NCI-H345 treated with DMSO at 0.1 percent for 48 hours (cell line): ENCODE data around the gene PROCA1.
A peak's percentile ranks its signal among the peaks of the same experiment; 100 is the strongest.
"Not testable (repeated sequence)": the region's sequence is repeated elsewhere in the genome, so short reads cannot be mapped to it uniquely, and the experiment has no call there.

Source experiments
- DNase-seq: peaks from one replicate; lab custom pipeline; 2025; ENCODE audit not compliant: unreplicated experiment; lab: John Stamatoyannopoulos, UW

Gene PROCA1

DNA sequence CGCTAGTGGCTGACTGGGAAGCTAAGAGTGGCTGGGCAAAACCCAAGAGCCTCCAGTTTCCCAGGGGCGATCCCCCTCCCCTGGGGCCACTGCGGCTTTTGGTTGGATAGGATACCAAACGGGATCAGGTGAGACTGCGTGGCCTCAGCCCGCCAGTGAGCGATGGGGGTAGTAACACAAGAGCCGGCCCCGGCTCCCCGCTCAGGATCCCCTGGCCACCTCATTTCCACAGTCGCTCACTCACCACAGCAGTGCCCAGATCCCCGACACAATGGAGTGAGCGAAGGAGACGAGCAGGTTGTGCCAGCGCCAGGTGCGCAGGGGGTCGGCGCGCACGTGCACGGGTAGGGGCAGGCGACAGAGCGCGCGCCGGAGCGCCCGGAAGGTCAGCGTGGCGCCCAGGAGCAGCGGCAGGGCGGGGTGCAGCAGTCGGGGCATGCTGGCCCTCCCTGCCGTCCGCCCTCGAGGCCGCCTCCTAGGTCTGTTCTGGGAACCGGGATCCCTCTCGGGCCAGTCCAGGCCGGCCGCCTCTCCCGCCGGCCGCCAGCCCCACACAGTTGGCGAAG, 14.1 kb upstream of the PROCA1 start:
- DNase-seq = peak; percentile 57

- DNase-seq = no peak
Observed at GRCh38 chr17:28725166-28725659, 13.5 kb upstream of the PROCA1 start.

- no peak for DNase-seq
Observed at GRCh38 chr17:28724500-28725165, 12.9 kb upstream of the PROCA1 start.

GRCh38 chr17:28723836-28724499, 12.3 kb upstream of the PROCA1 start:
- not testable (repeated sequence) for DNase-seq

- DNase-seq = no peak
Observed at GRCh38 chr17:28723159-28723835, 11.6 kb upstream of the PROCA1 start.

DNA sequence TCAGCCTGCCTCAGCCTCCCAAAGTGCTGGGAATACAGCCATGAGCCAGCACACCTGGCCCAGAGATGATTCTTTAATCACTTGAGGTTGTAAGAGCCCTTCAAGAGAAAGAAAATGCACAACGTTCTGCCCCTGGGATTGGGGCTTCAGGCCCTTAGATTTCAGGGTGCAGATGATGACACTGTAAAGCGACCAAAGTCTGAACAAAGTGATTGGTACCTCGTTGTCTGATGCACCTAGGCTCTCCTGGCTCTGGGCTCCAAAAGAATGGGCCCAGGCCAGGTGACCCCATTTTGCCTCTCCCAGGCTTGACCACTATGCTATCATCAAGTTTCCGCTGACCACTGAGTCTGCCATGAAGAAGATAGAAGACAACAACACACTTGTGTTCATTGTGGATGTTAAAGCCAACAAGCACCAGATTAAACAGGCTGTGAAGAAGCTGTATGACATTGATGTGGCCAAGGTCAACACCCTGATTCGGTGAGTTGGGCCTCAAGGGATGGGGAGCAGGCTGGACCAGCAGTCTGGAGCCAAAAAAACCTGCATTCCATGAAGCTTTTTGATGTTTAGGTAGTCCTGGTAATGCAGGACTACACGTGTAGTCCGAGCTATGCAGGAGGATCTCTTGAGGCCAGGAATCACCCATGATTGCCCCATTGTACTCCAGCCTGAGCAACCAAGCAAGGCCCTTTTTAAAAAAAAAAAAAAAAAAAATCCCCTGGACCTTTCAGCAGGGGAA, 10.9 kb upstream of the PROCA1 start:
- no peak for DNase-seq

DNA sequence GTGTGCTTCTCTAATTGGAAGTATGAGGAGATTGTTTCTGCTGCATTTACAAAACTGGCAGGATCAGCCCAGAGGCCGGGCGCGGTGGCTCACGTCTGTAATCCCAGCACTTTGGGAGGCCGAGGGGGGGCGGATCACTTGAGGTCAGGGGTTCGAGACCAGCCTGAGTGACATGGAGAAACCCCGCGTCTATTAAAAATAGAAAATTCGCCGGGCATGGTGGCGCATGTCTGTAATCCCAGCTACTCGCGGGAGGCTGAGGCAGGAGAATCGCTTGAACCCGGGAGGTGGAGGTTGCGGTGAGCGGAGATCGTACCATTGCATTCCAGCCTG, 9.3 kb upstream of the PROCA1 start:
- DNase-seq = not testable (repeated sequence)

- no peak for DNase-seq
Observed at GRCh38 chr17:28720247-28720996, 8.7 kb upstream of the PROCA1 start.

GRCh38 chr17:28719021-28719433, 7.3 kb upstream of the PROCA1 start:
- DNase-seq = no peak

GRCh38 chr17:28718333-28719020, 6.8 kb upstream of the PROCA1 start:
- DNase-seq = no peak

GRCh38 chr17:28717578-28718332, 6.1 kb upstream of the PROCA1 start, which contains the start of gene RAB34:
Gene RAB34 (minus strand): TSS chr17:28717868. CDS start chr17:28717266, 602 bp downstream.
- no peak for DNase-seq

GRCh38 chr17:28716740-28717577, 5.3 kb upstream of the PROCA1 start:
- DNase-seq = no peak

GRCh38 chr17:28715217-28715616, 3.5 kb upstream of the PROCA1 start:
- no peak for DNase-seq

- no peak for DNase-seq
Observed at GRCh38 chr17:28714281-28714680, 2.6 kb upstream of the PROCA1 start.

DNA sequence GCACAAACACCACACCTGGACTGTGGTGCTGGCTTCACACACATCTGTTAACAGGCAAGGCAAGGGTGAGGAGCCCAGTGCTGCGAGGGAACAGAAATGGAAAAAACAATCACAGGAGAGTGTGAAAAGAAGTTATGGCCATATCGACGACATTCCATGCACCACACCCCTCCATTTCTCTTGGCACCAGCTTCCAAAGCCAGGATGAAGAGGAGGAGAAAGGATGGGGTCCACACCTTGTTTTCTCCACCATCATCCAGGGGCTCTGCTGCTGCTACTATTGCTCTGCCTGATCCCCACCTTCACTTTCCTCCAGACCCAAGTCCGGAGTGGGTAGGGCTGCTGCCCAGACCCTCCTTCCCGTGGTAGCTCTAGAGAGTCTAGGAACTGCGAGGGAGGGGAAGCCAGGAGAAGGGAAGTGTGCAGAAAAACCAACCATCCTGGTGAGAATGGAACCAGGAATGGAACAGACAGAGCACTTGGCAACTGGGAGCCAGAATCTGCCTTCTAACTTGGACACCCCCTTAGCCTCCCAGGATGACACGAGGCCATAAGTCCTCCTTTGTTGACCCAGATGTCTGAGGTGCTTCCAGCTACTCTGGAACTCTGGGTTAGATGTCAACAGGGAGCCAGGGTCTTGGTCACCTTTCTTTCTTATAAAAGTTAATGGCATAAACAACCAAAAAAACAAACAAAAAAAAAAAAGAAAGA, 1.2 kb upstream of the PROCA1 start:
- no peak for DNase-seq

DNA sequence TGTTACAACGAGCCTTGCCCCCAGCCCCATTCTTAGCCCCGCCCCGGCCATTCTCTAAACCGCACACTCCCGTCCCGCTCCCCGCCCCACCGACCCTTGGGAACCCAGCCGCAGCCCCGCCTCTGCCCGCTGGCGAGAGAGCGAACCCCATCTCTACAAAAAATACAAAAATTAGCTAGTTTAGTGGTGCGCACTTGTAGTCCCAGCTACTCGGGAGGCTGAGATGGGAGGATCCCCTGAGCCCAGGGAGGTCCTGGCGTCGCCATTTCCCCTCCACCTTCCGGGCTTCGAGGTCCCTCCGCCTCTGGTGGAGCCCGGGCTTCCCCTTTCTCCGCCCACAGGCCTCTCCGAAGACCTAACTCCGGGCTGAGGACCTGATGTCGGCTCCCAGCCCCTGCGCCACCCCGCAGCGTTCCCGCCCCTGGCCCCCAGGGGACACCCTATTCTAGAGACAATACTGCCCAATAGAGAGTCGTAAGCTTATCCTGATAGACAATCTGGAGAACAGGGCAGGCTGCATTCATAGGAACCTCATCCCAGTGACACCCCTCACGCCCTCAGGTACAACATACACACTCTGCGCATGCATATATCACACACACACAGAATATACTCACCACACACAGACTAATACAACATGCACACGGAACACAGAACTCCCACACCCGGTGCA, 480 bp upstream of the PROCA1 start:
- peak; percentile 26 for DNase-seq
